GM19397 (cell line): ENCODE results near the gene CHN2.
"Not testable (repeated sequence)": the region's sequence is repeated elsewhere in the genome, so short reads cannot be mapped to it uniquely, and the experiment has no call there.

Experiments
- ATAC-seq: cut with Tn5 transposase; IDR thresholded peaks from one replicate; pipeline ENCODE4 v1.9.1; 2021; ENCODE audit warnings: mild to moderate bottlenecking, moderate library complexity; ENCODE audit not compliant: unreplicated experiment

The CHN2 gene

DNA sequence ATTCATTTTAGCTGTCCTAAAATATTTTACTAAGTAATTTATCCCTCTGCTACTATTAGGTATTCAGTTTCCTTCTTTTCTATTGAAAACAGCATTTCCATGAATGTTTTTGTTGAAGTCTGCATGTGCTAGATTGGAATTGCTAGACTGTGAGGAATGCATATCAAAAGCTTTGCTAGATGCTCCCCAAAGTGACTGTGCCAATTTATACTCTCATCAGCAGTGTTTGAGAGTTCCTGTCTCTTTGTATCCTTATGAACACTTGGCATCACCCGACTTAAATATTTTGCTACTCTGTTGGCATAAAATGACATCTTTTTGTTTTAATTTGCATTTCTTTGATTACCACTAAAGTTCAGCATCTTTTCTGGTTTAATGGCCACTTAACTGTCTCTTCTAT is 324.0 kb downstream of the CHN2 start:
- no peak for ATAC-seq

- ATAC-seq = no peak
Measured at GRCh38 chr7:29523728-29524127, 329.2 kb downstream of the CHN2 start.

DNA sequence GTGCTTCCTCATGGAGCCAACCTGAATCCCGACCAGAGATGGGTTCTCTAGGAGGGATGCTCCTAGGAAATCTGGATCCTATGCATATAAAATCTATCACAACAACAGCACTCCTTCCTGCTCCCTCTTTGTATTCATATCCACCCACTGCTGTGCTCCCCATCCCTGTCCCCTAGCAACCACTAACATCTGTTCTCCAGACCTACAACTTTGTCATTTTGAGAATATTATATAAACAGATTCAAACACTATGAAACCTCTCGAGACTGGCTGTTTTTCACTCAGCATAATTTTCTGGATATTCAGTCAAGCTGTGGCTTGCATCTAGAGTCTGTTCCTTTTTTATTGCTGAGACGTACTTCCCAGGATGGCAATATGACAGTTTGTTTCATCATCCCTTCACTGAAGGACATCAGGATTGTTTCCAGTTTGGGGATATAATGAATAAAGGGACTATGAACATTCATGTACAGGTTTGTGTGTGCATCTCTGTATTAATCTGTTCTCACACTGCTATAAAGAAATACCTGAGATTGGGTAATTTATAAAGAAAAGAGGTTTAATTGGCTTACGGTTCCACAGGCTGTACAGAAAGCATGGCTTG is 333.0 kb downstream of the CHN2 start:
- no peak for ATAC-seq

DNA sequence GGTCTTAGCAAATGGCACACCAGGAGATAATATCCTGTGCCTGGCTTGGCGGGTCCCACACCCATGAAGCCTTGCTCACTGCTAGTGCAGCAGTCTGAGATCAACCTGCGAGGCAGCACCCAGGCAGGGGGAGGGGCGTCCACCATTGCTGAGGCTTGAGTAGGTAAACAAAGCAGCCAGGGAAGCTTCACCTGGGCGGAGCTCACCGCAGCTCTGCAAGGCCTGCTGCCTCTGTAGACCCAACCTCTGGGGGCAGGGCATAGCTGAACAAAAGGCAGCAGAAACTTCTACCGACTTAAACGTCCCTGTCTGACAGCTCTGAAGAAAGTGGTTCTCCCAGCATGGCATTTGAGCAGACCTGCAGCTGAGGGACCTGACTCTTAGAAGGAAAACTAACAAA is 334.0 kb downstream of the CHN2 start:
- not testable (repeated sequence) for ATAC-seq
